Hepatocyte (in vitro differentiated cells): ENCODE measurements around the gene TANGO6.

Experiments
- EZH2 ChIP-seq: fragments of 200-600 bp; sonication (generic); IDR thresholded peaks from 2 replicates; pipeline ENCODE4 v1.6.1; 2016; ENCODE audit warnings: antibody characterized with exemption, mild to moderate bottlenecking, borderline replicate concordance
- EZH2phosphoT487 ChIP-seq: fragments of 200-600 bp; sonication (generic); IDR thresholded peaks from one replicate; pipeline ENCODE4 v1.6.1; 2018; ENCODE audit warnings: antibody characterized with exemption, mild to moderate bottlenecking, low read depth, moderate library complexity; ENCODE audit not compliant: unreplicated experiment, severe bottlenecking
- TF ChIP-seq, protein P1 (sequence below): fragments of 200-600 bp; sonication (generic); IDR thresholded peaks from 2 replicates; pipeline ENCODE4 v1.5.1; 2016; ENCODE audit warnings: antibody characterized with exemption, mild to moderate bottlenecking; ENCODE audit not compliant: poor library complexity

DNA sequence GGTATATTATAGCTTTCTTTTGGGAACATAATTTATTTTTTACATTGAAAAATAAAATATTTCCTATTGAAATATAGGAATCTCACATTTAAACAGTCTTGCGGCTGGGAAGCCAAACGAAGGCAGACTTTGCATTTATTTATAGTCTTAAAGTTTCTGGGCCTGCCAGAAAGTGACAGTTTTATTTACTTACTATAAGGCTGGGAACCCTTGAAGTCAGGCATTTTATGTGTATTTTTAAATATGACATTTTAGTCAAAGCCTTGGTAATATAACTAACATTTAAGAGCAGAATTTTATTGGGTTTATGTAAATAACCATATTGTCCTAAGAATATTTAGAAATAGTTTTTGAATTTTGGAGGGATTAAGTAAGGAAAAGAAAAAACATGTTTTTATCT lies 97.5 kb downstream of the TANGO6 start:
- TF ChIP-seq, protein P1, sequence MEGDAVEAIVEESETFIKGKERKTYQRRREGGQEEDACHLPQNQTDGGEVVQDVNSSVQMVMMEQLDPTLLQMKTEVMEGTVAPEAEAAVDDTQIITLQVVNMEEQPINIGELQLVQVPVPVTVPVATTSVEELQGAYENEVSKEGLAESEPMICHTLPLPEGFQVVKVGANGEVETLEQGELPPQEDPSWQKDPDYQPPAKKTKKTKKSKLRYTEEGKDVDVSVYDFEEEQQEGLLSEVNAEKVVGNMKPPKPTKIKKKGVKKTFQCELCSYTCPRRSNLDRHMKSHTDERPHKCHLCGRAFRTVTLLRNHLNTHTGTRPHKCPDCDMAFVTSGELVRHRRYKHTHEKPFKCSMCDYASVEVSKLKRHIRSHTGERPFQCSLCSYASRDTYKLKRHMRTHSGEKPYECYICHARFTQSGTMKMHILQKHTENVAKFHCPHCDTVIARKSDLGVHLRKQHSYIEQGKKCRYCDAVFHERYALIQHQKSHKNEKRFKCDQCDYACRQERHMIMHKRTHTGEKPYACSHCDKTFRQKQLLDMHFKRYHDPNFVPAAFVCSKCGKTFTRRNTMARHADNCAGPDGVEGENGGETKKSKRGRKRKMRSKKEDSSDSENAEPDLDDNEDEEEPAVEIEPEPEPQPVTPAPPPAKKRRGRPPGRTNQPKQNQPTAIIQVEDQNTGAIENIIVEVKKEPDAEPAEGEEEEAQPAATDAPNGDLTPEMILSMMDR: no peak
- no peak for TF ChIP-seq EZH2
- TF ChIP-seq EZH2phosphoT487: no peak
